OCI-LY1 (cell line): ENCODE data around the gene GALNT7.

Experiments used
- H2AFZ ChIP-seq: fragments of 200-600 bp; sonication (generic), shearing (Covaris generic); 2 replicates; pipeline ENCODE4 v1.6.0; 2014; ENCODE audit warnings: antibody characterized with exemption, mild to moderate bottlenecking, low read length
- H3F3A ChIP-seq: fragments of 200-600 bp; sonication (generic), shearing (Covaris generic); 2 replicates; pipeline ENCODE4 v1.6.0; 2014; ENCODE audit warnings: mild to moderate bottlenecking, antibody characterized with exemption, low read length, moderate library complexity; ENCODE audit not compliant: insufficient read depth
- H3K27ac ChIP-seq: fragments of 200-600 bp; sonication (generic); 2 replicates; pipeline ENCODE4 v1.5.1; 2014; ENCODE audit warnings: low read length, mixed run types, mild to moderate bottlenecking, low read depth; ENCODE audit not compliant: poor library complexity, severe bottlenecking
- H3K27me3 ChIP-seq: fragments of 200-600 bp; sonication (generic); 2 replicates; pipeline ENCODE4 v1.6.0; 2014; ENCODE audit warnings: antibody characterized with exemption, mild to moderate bottlenecking, low read length, moderate library complexity; ENCODE audit not compliant: insufficient read depth
- H3K36me3 ChIP-seq: fragments of 200-600 bp; sonication (generic); 2 replicates; pipeline ENCODE4 v1.6.1; 2014; ENCODE audit warnings: mild to moderate bottlenecking, antibody characterized with exemption, low read length, moderate library complexity, mixed read lengths; ENCODE audit not compliant: insufficient read depth
- H3K4me1 ChIP-seq: fragments of 200-600 bp; sonication (generic); 2 replicates; pipeline ENCODE4 v1.5.1; 2014; ENCODE audit warnings: mild to moderate bottlenecking, low read length, moderate library complexity; ENCODE audit not compliant: insufficient read depth, severe bottlenecking
- H3K4me2 ChIP-seq: fragments of 200-600 bp; sonication (generic), shearing (Covaris generic); 2 replicates; pipeline ENCODE4 v1.6.1; 2014; ENCODE audit warnings: low read length
- H3K4me3 ChIP-seq: fragments of 200-600 bp; sonication (generic); 2 replicates; pipeline ENCODE4 v1.5.1; 2014; ENCODE audit warnings: low read length, low read depth, mild to moderate bottlenecking, mixed read lengths; ENCODE audit not compliant: poor library complexity, severe bottlenecking
- H3K79me2 ChIP-seq: fragments of 200-600 bp; shearing (Covaris generic); 2 replicates; pipeline ENCODE4 v1.6.1; 2016; ENCODE audit warnings: mixed run types, low read length, mixed read lengths; ENCODE audit not compliant: insufficient read depth
- H3K9ac ChIP-seq: fragments of 200-600 bp; sonication (generic), shearing (Covaris generic); 2 replicates; pipeline ENCODE4 v1.6.1; 2014; ENCODE audit warnings: mild to moderate bottlenecking, low read length, mixed read lengths
- H3K9me2 ChIP-seq: fragments of 200-600 bp; sonication (generic), shearing (Covaris generic); 2 replicates; pipeline ENCODE4 v1.6.1; 2014; ENCODE audit warnings: low read depth, mild to moderate bottlenecking, low read length, mixed read lengths
- H3K9me3 ChIP-seq: fragments of 200-600 bp; shearing (Covaris generic); 2 replicates; pipeline ENCODE4 v1.6.1; 2014; ENCODE audit warnings: low read length, mixed read lengths
- H4K20me1 ChIP-seq: fragments of 200-600 bp; sonication (generic), shearing (Covaris generic); 2 replicates; pipeline ENCODE4 v1.6.0; 2016; ENCODE audit warnings: mild to moderate bottlenecking, low read length; ENCODE audit not compliant: insufficient read depth
- EZH2 ChIP-seq: fragments of 200-600 bp; sonication (generic), shearing (Covaris generic); IDR thresholded peaks from 2 replicates; pipeline ENCODE4 v1.8.0; 2017; ENCODE audit warnings: borderline replicate concordance, mixed run types, mild to moderate bottlenecking, antibody characterized with exemption, low read length, moderate library complexity, mixed read lengths
- TF ChIP-seq, protein P1 (sequence below): fragments of 200-600 bp; sonication (generic), shearing (Covaris generic); IDR thresholded peaks from 2 replicates; pipeline ENCODE4 v1.5.1; 2017; ENCODE audit warnings: mild to moderate bottlenecking, antibody characterized with exemption, low read length, moderate library complexity, mixed read lengths

The GALNT7 gene

DNA sequence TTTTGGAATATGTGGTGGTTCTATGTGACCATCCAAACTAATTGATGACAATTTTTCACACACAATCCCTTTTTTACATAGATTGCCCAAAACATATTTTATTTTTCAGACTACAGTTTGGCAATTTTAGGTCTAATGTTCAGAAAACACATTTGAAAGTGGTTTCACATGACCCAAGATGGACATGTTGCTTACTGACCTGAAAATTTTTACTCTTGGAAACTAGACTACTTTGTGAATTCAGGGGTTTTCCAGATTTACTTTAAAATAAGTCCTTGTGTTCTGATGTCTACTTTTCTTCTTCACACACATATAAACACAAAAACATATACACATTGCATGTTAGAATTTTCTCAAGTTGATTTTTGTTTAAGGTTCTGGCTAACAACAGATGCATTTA lies 86.0 kb downstream of the GALNT7 start:
- Histone ChIP-seq H3K9me3 (no peaks in the 10 kb centered on the region), H4K20me1 (no peaks in the 10 kb centered on the region), H3F3A (no peaks in the 10 kb centered on the region), H3K9ac (no peak overlapping the region), H3K79me2 (peaks cover 18% of the 10 kb centered on the region), H3K4me2 (peak overlapping the region; percentile 3; the same call in 1 of the 2 replicates), H3K36me3 (peaks cover 13% of the 10 kb centered on the region), H2AFZ (no peak overlapping the region), H3K27ac (peak overlapping the region; percentile 68), H3K27me3 (no peaks in the 10 kb centered on the region), H3K9me2 (no peaks in the 10 kb centered on the region), H3K4me1 (peaks cover 89% of the 10 kb centered on the region), H3K4me3 (no peak overlapping the region)
- no peak for TF ChIP-seq EZH2
- TF ChIP-seq, protein P1, sequence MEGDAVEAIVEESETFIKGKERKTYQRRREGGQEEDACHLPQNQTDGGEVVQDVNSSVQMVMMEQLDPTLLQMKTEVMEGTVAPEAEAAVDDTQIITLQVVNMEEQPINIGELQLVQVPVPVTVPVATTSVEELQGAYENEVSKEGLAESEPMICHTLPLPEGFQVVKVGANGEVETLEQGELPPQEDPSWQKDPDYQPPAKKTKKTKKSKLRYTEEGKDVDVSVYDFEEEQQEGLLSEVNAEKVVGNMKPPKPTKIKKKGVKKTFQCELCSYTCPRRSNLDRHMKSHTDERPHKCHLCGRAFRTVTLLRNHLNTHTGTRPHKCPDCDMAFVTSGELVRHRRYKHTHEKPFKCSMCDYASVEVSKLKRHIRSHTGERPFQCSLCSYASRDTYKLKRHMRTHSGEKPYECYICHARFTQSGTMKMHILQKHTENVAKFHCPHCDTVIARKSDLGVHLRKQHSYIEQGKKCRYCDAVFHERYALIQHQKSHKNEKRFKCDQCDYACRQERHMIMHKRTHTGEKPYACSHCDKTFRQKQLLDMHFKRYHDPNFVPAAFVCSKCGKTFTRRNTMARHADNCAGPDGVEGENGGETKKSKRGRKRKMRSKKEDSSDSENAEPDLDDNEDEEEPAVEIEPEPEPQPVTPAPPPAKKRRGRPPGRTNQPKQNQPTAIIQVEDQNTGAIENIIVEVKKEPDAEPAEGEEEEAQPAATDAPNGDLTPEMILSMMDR = no peak

DNA sequence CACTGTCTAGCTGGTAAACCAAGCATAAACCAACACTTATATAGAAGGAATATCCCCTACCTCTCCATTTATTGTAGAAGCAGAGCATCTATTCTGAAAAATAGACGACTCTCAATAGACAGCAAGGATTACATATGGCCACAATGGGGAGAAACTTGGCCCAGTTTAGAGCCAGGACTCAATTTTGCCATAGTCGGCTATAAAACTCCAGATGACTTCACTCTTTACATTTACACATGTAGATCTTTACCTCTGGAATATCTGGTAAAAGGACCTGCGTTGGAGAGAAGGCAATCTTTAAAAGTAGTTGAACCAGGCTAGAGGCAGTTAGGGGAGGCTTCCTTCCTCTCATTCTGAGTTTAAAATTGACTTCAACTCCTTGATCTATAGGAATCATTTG lies 88.2 kb downstream of the GALNT7 start:
- Histone ChIP-seq H3K4me1 (peaks cover 67% of the 10 kb centered on the region), H3F3A (no peaks in the 10 kb centered on the region), H3K27me3 (no peaks in the 10 kb centered on the region), H3K79me2 (peaks cover 18% of the 10 kb centered on the region), H3K27ac (peak overlapping the region; percentile 68), H3K9me2 (no peaks in the 10 kb centered on the region), H3K9me3 (no peaks in the 10 kb centered on the region), H2AFZ (no peak overlapping the region), H3K36me3 (peaks cover 18% of the 10 kb centered on the region), H3K4me2 (peak overlapping the region; percentile 13; the same call in 1 of the 2 replicates), H4K20me1 (no peaks in the 10 kb centered on the region), H3K9ac (peak overlapping the region; percentile 16; the same call in 1 of the 2 replicates), H3K4me3 (no peak overlapping the region)
- TF ChIP-seq, protein P1 = no peak
- no peak for TF ChIP-seq EZH2

DNA sequence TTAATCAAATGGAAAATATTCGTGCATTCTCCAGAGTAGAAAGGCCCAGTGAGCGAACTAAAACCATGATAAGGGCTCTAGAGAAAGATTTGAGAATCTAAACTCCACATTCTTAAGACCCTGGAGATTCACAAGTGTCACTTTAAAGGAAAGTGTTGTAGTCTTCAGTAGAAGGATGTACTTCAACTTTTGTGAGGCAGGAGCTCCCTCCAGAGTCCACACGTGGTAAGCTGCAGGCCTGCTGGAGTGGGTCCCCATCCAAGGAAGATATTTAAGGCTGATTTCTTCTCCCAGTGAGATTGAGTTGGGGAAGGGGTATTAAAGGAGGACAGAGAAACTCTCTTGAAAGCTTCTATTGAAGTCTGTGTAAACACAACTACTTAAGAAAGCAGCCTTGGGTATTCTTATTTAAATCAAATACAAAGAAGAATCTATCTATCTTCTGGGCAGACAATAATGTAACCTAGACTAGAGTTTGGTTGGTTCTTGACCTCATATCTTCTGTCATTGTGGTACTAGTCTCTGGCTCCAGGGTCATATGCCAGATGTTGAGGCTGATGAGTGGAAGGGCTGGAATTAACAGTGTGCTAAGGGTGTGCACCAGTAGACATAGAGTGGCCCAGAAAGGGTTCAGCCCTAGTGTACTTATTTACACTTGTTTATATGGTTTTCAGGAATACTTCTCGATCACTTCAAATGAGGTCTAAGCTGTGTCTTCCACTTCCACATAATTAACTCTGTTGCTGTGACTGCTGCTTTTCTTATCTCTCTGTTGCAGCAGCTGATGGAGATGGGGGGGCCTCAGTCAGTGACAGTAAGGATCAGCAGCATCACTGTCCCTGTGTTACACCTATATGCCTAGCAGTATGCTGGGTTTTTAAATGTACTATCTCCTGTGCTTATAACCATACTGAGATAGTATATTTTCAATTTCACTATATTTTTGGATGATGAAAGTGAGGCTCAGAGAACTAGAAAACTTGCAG lies 89.4 kb downstream of the GALNT7 start:
- Histone ChIP-seq H3K9ac (0 out of 2 replicates have a peak overlapping the region, but pooled peaks have one; percentile 30), H3K27me3 (no peaks in the 10 kb centered on the region), H3F3A (no peaks in the 10 kb centered on the region), H3K36me3 (peaks cover 12% of the 10 kb centered on the region), H3K27ac (peak overlapping the region; percentile 68), H3K79me2 (peaks cover 19% of the 10 kb centered on the region), H3K4me2 (no peak overlapping the region; the same call in 1 of the 2 replicates), H3K9me2 (no peaks in the 10 kb centered on the region), H3K4me1 (peaks cover 67% of the 10 kb centered on the region), H4K20me1 (no peaks in the 10 kb centered on the region), H3K4me3 (no peak overlapping the region), H3K9me3 (no peaks in the 10 kb centered on the region), H2AFZ (no peak overlapping the region)
- TF ChIP-seq, protein P1 = peak; percentile 97
- TF ChIP-seq EZH2 = no peak
